Smooth muscle cell of trachea (primary cell): ENCODE results near the gene SPEG. TPM values are rescaled to one million over a fixed set of nuclear protein-coding genes. Genes with fewer than 3 reads are reported as not detected.

ENCODE experiments used
- total RNA-seq: library from RNA; depleted of rRNA; stranded (reverse); fragments of >200 nt; gene quantifications from 2 replicates; pipeline ENCODE4 v1.2.1, GENCODE V29; 2014

The SPEG gene
- 11.3 and 21.7 TPM in 2 replicates for total RNA-seq

DNA sequence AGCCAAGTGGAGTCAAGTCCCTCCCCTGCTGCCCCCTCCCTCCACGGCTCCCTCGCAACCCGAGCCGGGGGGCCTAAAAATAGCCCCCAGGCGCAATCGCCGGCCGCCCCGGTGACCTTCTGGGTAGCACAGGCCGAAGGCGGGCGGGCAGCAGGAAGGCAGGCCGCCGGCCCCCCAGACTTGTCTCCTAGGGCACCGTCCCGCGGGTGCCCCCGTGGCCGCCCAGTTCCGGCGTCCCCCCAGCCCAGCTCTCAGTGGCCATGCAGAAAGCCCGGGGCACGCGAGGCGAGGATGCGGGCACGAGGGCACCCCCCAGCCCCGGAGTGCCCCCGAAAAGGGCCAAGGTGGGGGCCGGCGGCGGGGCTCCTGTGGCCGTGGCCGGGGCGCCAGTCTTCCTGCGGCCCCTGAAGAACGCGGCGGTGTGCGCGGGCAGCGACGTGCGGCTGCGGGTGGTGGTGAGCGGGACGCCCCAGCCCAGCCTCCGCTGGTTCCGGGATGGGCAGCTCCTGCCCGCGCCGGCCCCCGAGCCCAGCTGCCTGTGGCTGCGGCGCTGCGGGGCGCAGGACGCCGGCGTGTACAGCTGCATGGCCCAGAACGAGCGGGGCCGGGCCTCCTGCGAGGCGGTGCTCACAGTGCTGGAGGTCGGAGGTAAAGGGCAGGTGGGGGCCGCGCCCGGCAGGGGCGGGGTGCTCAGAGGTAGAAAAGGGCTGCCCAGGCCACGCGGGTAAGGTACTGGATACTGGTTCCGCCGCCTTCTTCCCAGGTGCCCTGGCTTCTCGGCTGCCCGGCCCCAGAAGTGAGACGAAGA, at the start of gene SPEG:
Gene SPEG (plus strand): TSS at position 126 of the 808 bp plus-strand sequence. CDS start 135 bp downstream, at position 261.

DNA sequence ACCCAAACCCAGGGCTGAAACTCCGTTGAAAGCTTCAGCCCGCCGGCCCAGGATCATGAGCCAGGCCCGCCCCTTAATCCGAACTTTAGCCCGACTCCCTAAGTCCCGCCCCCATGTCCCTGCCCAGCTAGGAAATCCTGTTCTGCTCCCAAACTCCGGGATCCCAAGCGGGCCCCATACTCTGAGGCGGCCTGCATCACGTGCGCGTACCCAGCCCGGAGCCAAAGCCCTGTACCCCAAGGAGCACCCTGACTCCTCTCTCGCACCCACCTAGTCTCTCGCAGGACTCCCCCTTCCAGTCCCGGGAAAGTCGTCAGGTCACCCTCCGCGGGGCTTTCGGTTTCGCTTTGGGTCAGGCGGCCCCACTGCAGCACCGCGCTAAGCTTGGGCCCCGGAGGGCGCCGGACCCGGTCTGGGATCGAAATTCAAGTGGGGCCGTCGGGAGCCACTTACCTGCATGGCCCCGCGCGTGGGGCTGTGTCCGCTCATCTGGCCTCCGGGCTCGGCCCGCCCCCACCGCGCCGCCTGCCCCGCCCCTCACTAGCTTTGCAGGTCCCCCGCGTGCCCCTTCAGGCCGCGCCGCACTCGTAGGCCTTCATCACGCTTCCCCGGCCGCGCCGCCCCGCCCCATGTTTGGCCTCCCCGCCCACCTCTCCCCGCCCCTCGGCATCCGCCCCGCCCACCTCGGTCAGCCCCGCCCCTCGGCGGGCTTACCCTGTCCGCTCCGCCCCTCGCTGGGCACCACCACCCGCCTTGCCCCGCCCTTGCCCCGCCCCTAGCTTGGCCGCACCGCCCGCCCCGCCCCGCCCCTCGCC, 47.1 kb upstream of the SPEG start, which contains the start of gene DNPEP:
Gene DNPEP (minus strand): TSS at position 607 of the 815 bp plus-strand sequence. CDS start 118 bp downstream, at position 489.

DNA sequence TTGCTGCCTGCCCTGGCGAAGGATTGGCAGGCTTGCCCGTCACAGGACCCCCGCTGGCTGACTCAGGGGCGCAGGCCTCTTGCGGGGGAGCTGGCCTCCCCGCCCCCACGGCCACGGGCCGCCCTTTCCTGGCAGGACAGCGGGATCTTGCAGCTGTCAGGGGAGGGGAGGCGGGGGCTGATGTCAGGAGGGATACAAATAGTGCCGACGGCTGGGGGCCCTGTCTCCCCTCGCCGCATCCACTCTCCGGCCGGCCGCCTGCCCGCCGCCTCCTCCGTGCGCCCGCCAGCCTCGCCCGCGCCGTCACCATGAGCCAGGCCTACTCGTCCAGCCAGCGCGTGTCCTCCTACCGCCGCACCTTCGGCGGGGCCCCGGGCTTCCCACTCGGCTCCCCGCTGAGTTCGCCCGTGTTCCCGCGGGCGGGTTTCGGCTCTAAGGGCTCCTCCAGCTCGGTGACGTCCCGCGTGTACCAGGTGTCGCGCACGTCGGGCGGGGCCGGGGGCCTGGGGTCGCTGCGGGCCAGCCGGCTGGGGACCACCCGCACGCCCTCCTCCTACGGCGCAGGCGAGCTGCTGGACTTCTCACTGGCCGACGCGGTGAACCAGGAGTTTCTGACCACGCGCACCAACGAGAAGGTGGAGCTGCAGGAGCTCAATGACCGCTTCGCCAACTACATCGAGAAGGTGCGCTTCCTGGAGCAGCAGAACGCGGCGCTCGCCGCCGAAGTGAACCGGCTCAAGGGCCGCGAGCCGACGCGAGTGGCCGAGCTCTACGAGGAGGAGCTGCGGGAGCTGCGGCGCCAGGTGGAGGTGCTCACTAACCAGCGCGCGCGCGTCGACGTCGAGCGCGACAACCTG, 16.3 kb upstream of the SPEG start, which contains the start of gene DES:
Gene DES (plus strand): TSS at position 223 of the 857 bp plus-strand sequence. CDS start 86 bp downstream, at position 309.

DNA sequence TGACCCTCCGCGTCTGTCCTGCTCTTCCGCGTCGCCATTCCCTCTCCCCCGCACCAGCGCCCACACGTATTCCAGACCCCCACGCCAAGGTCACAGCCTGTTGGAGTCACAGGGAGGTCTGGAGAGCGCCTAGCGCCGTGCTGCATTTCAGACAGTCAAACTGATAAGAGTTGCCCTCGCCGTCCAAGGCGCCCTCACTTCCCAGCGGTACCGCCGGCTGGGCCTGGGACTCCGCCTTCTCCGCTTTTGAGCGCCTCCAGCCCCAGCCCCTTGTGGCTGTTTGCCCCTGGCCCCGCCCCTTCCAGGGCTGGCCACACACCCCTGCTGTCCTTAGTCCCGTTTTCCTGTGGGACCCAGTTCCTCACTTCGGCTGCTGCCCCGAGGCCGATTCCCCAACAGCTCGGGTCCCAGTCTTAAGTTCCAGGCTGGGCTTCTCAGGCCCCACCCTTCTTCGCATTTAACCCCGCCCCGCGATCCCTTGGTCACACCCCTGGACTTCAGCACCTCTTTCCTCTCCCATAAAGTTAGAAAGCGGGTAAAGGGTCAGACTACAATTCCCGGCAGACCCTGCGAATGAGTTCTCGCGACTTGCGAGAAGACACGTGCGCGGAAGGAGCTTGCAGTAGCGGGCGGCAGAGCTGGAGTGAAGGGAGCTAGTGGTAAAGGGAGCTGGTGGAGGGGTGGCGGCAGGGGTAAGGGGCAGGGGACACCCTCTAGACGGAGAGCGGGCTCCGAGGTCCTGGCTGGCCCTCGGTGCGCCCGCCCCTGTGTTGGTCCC, 63.8 kb downstream of the SPEG start, which contains the start of gene GMPPA:
Gene GMPPA (plus strand): TSS at position 612 of the 778 bp plus-strand sequence. CDS start 1,085 bp downstream, outside the sequence.

DNA sequence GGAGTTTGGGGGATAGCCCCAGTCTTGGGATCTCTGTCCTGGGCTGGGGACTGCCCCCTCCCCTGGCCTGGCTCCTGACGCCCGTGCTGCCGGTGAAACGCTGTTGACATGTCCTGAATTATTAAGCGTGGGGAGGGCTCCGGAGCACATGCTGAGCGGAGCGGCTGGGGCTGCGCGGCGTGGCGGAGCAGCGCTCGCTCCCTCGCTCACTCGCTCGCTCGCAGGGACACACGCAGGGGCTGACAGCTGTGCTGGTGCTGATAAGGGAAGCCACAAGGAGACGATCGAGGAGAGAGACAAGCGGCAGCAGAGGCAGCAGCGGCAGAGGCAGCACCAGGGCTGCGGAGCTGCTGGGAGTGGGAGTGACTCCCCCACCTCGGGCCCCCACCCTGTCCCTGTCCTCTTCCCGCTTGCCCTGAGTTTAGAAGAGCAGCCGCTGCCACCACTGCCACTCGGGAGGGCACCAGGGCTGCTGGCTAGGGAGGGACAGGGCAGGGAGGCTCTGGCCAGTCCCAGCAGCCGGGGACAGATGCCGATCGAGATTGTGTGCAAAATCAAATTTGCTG, 79.6 kb downstream of the SPEG start, which contains the start of gene ASIC4:
Gene ASIC4 (plus strand): TSS at position 287 of the 566 bp plus-strand sequence. CDS start 243 bp downstream, at position 530.

DNA sequence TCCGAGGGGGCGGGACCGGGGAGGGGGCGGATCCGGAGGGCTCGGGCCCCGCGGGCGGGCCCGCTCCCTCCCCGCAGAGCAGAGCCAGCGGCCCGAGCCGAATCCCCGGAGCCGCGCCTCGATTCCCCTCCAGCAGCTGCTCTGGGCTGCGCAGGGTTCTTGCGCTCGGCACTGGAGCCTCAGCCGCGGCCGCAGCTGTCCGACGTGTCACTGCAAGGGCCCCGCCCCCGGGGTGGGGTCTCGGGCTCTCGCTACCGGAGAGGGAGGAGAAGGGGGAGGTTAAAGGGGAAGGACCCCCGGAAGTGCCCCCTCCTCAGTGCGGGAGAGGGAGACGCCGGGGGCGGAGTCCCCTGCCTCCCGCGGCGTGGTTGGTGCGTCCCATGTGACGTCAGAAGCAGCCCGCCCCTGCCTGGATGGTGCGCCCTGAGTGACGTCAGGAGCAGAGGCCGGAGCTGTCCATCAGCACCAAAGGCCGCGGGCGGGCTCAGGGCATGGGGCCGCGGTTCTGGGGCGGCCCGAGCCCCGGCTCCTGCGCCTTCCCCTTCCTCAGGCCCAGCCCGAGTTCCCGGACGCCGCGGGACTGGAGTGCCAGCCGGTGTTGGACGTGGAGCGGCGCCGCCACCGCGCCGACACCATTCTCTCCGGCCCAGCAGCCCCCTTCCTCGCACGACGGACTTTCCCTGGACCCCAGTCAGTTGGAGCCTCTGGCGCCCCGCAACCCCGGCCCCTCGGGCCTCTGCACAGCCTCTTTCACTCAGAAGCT, 109.1 kb downstream of the SPEG start, which contains the start of the genes CHPF and TMEM198:
Gene CHPF (minus strand): TSS at position 214 of the 763 bp plus-strand sequence. CDS start 271 bp downstream, outside the sequence.
Gene TMEM198 (plus strand): TSS at position 433 of the 763 bp plus-strand sequence. CDS start 700 bp downstream, outside the sequence.

Other genes starting within 250 kb of the SPEG start
- gene ZFAND2B, start 228.1 kb upstream of the SPEG start, total RNA-seq = 24.5 and 25.9 TPM in 2 replicates
- 35.3 and 57.1 TPM in 2 replicates for gene ABCB6, start 215.9 kb upstream of the SPEG start, total RNA-seq
- 34.9 and 49.1 TPM in 2 replicates for gene ATG9A, start 205.2 kb upstream of the SPEG start, total RNA-seq
- gene ANKZF1, start 205.0 kb upstream of the SPEG start, total RNA-seq = 25.3 and 30.3 TPM in 2 replicates
- gene GLB1L, start 189.4 kb upstream of the SPEG start, total RNA-seq = 27.6 and 33.6 TPM in 2 replicates
- 33.9 and 51.2 TPM in 2 replicates for gene STK16, start 189.4 kb upstream of the SPEG start, total RNA-seq
- gene TUBA4B, start 181.6 kb upstream of the SPEG start, total RNA-seq = 0.17 TPM in 1 of 2 replicates, not detected in the other
- 50.2 and 55.1 TPM in 2 replicates for gene TUBA4A, start 180.9 kb upstream of the SPEG start, total RNA-seq
- gene DNAJB2, start 155.5 kb upstream of the SPEG start, total RNA-seq = 49.0 and 136 TPM in 2 replicates
- 3.6 and 23.8 TPM in 2 replicates for gene PTPRN, start 125.4 kb upstream of the SPEG start, total RNA-seq
- not detected in 2 replicates for gene RESP18, start 102.1 kb upstream of the SPEG start, total RNA-seq
- gene DNPEP, start 46.9 kb upstream of the SPEG start, total RNA-seq = 90.3 and 157 TPM in 2 replicates
- 1.6 and 6.3 TPM in 2 replicates for gene DES, start 16.5 kb upstream of the SPEG start, total RNA-seq
- 56.4 and 62.4 TPM in 2 replicates for gene GMPPA, start 64.0 kb downstream of the SPEG start, total RNA-seq
- gene ASIC4, start 79.6 kb downstream of the SPEG start, total RNA-seq = 0.15 and 0.50 TPM in 2 replicates
- gene CHPF, start 109.0 kb downstream of the SPEG start, total RNA-seq = 94.8 and 168 TPM in 2 replicates
- 0.73 and 2.3 TPM in 2 replicates for gene TMEM198, start 109.2 kb downstream of the SPEG start, total RNA-seq
- gene OBSL1, start 136.7 kb downstream of the SPEG start, total RNA-seq = 41.0 and 69.1 TPM in 2 replicates
- gene INHA, start 137.5 kb downstream of the SPEG start, total RNA-seq = 0.29 and 0.33 TPM in 2 replicates
- 17.2 and 22.8 TPM in 2 replicates for gene STK11IP, start 163.0 kb downstream of the SPEG start, total RNA-seq
- gene SLC4A3, start 192.8 kb downstream of the SPEG start, total RNA-seq = 1.2 and 4.1 TPM in 2 replicates